Ectodermal cell (in vitro differentiated cells): Measurements from ENCODE around the gene CEMIP.
"Not testable (repeated sequence)": the region's sequence is repeated elsewhere in the genome, so short reads cannot be mapped to it uniquely, and the experiment has no call there.

ENCODE experiments used
- H3K27ac ChIP-seq: 2 replicates; pipeline ENCODE4 v1.7.0; 2013; ENCODE audit warnings: mild to moderate bottlenecking, low read depth, low read length; ENCODE audit not compliant: insufficient read depth, poor library complexity, severe bottlenecking
- H3K27me3 ChIP-seq: 2 replicates; pipeline ENCODE4 v1.7.0; 2013; ENCODE audit warnings: mild to moderate bottlenecking, low read length; ENCODE audit not compliant: insufficient read depth, control insufficient read depth, poor library complexity, severe bottlenecking
- H3K36me3 ChIP-seq: one replicate; pipeline ENCODE4 v1.7.0; 2013; ENCODE audit warnings: low read length; ENCODE audit not compliant: control insufficient read depth, insufficient read depth
- H3K4me1 ChIP-seq: one replicate; pipeline ENCODE4 v1.7.0; 2013; ENCODE audit warnings: low read length; ENCODE audit not compliant: control insufficient read depth, insufficient read depth
- H3K4me3 ChIP-seq: 2 replicates; pipeline ENCODE4 v1.7.0; 2013; ENCODE audit warnings: low read depth, low read length, control low read depth; ENCODE audit not compliant: insufficient read depth
- H3K9me3 ChIP-seq: 2 replicates; pipeline ENCODE4 v1.7.0; 2013; ENCODE audit warnings: mild to moderate bottlenecking, low read length, moderate library complexity; ENCODE audit not compliant: control insufficient read depth
- WGBS, 2 experiments: methylation state at CpG; one replicate each; pipeline ENCODE4 v1.1.7; 2013; ENCODE audit warnings: missing lambda C conversion rate in 2 of 2; 5-methylcytosine and 5-hydroxymethylcytosine counted together

The CEMIP gene

DNA sequence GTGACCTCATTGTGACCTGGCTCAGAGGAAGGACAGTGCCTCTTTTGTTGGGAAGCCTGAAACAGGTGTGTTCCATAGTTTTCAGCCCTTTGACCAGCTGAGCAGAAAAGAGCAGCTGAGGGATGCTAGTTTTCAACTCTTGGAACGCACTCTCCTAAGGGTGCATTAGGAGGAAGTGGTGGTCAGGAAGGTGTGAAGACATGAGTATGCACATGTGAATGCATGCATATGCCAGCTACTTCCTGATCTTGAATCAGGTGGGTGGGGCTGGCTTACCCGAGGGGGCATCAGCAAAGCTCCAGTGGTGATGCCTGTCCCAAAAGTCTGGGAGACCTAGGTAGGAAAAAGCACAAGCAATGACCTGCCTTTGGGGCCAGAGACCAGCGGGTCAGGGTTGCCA is 23.3 kb upstream of the CEMIP start:
- no peak overlapping the region for H3K27ac ChIP-seq
- H3K27me3 ChIP-seq = no peaks in the 10 kb centered on the region
- H3K4me1 ChIP-seq = no peaks in the 10 kb centered on the region
- H3K36me3 ChIP-seq = no peaks in the 10 kb centered on the region
- no peaks in the 10 kb centered on the region for H3K9me3 ChIP-seq
- 85 to 87% methylated on average over 3 of the region's 3 CpGs for WGBS, 2 experiments
- H3K4me3 ChIP-seq = no peak overlapping the region

DNA sequence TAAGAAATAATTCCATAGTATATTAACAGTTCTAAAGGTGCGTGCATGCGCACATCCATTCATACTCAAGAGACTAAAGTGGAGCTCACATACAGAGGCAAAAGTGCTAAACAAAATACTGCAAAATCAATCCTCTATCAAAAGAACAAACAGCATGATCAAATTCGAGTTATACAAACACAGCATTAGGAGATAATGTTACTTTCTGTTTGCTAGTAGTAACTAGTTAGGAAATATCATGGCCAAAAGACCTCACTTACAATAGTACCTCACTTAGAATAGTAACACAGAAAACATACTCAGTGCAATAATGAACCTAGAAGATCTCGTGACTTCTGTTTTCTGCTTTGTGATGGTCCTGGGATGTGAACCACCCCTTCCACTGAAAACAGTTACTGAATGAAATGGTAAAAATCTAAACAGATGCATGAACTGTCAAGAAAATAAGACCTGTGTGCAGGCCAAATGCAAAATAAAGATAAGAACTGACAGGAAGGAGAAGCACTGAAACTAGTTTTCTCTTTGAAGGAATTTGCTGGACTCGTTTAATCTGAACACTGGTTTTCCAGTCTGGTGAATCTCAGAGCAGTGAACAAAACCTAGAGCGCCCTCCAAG is 20.9 kb upstream of the CEMIP start:
- H3K9me3 ChIP-seq = no peaks in the 10 kb centered on the region
- WGBS, 2 experiments = 93 to 95% methylated on average over 5 to 6 of the region's 6 CpGs
- no peaks in the 10 kb centered on the region for H3K27me3 ChIP-seq
- H3K4me1 ChIP-seq = no peaks in the 10 kb centered on the region
- H3K27ac ChIP-seq = no peak overlapping the region
- no peaks in the 10 kb centered on the region for H3K36me3 ChIP-seq
- no peak overlapping the region for H3K4me3 ChIP-seq

- Histone ChIP-seq H3K27me3 (no peaks in the 10 kb centered on the region), H3K4me1 (no peaks in the 10 kb centered on the region), H3K27ac (no peak overlapping the region), H3K4me3 (no peak overlapping the region), H3K9me3 (no peaks in the 10 kb centered on the region), H3K36me3 (no peaks in the 10 kb centered on the region)
- WGBS, 2 experiments = 80 to 82% methylated on average over 2 of the region's 4 CpGs
Measured at GRCh38 chr15:80760960-80761359, 18.2 kb upstream of the CEMIP start.

- 94 to 95% methylated on average over 6 of the region's 6 CpGs for WGBS, 2 experiments
- Histone ChIP-seq H3K27ac (no peak overlapping the region), H3K36me3 (no peaks in the 10 kb centered on the region), H3K9me3 (no peaks in the 10 kb centered on the region), H3K27me3 (no peaks in the 10 kb centered on the region), H3K4me3 (no peak overlapping the region), H3K4me1 (no peaks in the 10 kb centered on the region)
Measured at GRCh38 chr15:80761754-80762153, 17.4 kb upstream of the CEMIP start.

DNA sequence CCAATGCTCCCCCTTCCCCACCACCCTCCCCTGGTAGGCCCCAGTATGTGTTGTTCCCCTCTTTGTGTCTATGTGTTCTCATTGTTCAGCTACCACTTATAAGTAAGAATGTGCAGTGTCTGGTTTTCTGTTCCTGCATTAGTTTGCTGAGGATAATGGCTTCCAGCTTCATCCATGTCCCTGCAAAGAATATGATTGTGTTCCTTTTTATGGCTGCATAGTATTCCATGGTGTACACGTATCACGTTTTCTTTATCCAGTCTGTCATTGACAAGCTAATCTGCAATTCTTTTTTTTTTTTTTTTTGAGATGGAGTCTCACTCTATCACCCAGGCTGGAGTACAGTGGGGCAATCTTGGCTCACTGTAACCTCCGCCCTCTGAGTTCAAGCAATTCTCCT is 15.9 kb upstream of the CEMIP start:
- H3K4me3 ChIP-seq, H3K27ac ChIP-seq, H3K36me3 ChIP-seq, H3K9me3 ChIP-seq, H3K27me3 ChIP-seq, H3K4me1 ChIP-seq: not testable (repeated sequence)
- WGBS, 2 experiments = 83 to 96% methylated on average over 3 of the region's 3 CpGs

DNA sequence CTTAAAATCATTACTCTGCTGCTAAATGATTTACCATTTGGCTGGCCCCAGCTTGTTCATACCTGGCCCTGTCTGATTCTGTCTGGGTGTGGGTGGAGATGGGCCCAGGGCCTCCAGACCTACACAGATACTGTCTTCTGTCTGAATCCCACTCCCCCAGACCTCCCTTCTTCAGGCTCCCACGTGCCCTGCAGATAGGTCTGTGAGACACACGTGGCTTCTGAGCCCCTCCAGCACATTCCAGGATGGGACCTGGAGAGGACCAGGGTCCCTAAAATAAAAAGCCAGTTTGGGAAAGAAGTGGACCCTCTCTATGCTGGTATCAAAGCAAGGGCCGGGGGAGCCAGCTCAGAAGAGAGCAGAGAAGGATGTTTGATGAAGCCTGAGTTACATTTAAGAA is 14.6 kb upstream of the CEMIP start:
- Histone ChIP-seq H3K27ac (no peak overlapping the region), H3K36me3 (no peaks in the 10 kb centered on the region), H3K27me3 (no peaks in the 10 kb centered on the region), H3K9me3 (no peaks in the 10 kb centered on the region), H3K4me1 (no peaks in the 10 kb centered on the region), H3K4me3 (no peak overlapping the region)
- WGBS, 2 experiments = 83 to 84% methylated on average over 3 of the region's 3 CpGs

GRCh38 chr15:80766275-80766674 is 12.9 kb upstream of the CEMIP start:
- H3K9me3 ChIP-seq = no peaks in the 10 kb centered on the region
- no peak overlapping the region for H3K4me3 ChIP-seq
- 96% methylated on average over 3 of the region's 3 CpGs for WGBS, 2 experiments
- no peak overlapping the region for H3K27ac ChIP-seq
- H3K4me1 ChIP-seq = no peaks in the 10 kb centered on the region
- H3K27me3 ChIP-seq = no peaks in the 10 kb centered on the region
- H3K36me3 ChIP-seq = no peaks in the 10 kb centered on the region

DNA sequence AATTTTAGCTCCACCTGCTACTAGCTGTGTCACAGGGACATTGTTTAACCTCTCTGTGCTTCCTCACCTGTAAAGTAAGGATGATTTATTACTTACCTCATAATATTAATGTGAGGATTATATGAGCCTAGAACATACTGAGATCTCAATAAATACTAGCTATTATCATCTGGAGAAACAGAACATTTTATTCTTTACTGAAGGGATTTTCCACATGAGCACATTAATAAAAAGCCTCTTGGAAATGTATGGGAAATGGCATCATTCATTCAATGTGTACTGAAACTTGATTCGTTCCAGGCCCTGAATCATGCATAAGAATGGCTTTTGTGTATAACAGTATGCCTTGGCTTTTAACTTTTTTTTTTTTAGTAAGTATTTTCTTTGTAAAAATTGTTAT is 11.0 kb upstream of the CEMIP start:
- WGBS, 2 experiments = 77 to 79% methylated on average over 1 of the region's 1 CpG

GRCh38 chr15:80769153-80769828 is 9.9 kb upstream of the CEMIP start:
- H3K36me3 ChIP-seq = no peaks in the 10 kb centered on the region
- 91% methylated on average over 7 of the region's 7 CpGs for WGBS, 2 experiments
- H3K9me3 ChIP-seq = no peaks in the 10 kb centered on the region
- no peak overlapping the region for H3K4me3 ChIP-seq
- H3K4me1 ChIP-seq = no peaks in the 10 kb centered on the region
- no peak overlapping the region for H3K27ac ChIP-seq
- H3K27me3 ChIP-seq = no peaks in the 10 kb centered on the region

More for the DNA sequence above, 11.0 kb upstream of the CEMIP start:
- no peak overlapping the region for H3K4me3 ChIP-seq
- no peaks in the 10 kb centered on the region for H3K36me3 ChIP-seq
- H3K4me1 ChIP-seq = no peaks in the 10 kb centered on the region
- H3K27me3 ChIP-seq = no peaks in the 10 kb centered on the region
- no peaks in the 10 kb centered on the region for H3K9me3 ChIP-seq
- no peak overlapping the region for H3K27ac ChIP-seq

GRCh38 chr15:80769829-80770705 is 9.1 kb upstream of the CEMIP start:
- WGBS, 2 experiments = 93% methylated on average over 7 of the region's 7 CpGs
- Histone ChIP-seq H3K4me1 (no peaks in the 10 kb centered on the region), H3K27ac (no peak overlapping the region), H3K36me3 (no peaks in the 10 kb centered on the region), H3K27me3 (no peaks in the 10 kb centered on the region), H3K4me3 (no peak overlapping the region), H3K9me3 (no peaks in the 10 kb centered on the region)
